PC-9 (cell line): Measurements from ENCODE around the gene USP7. TPM values are rescaled to one million over a fixed set of nuclear protein-coding genes. Genes with fewer than 3 reads are reported as not detected.

Experiments used
- BruUV-seq: library from RNA; stranded (reverse); fragments of 400-500 nt; replicated peaks from 2 replicates; lab custom pipeline; 2021; lab: Mats Ljungman, UMichigan
- CTCF ChIA-PET: fragments of 300-600 bp; sonication (Branson Sonifier 250); formaldehyde crosslinking; loops from one replicate; lab custom pipeline; 2022; ENCODE audit warnings: antibody characterized with exemption; lab: Charles Lee
- POLR2A ChIA-PET: fragments of 300-600 bp; sonication (Branson Sonifier 250); formaldehyde crosslinking; loops from one replicate; lab custom pipeline; 2022; ENCODE audit warnings: antibody characterized with exemption; ENCODE audit not compliant: unreplicated experiment; lab: Charles Lee
- DNase-seq, 2 experiments: peaks; one replicate each; pipeline versions ENCODE4 v3.0.0 to v3.0.0-alpha.2; 2015 to 2022; ENCODE audit warnings: mixed read lengths in 1 of 2
- H2AFZ ChIP-seq: fragments of 200-600 bp; sonication (generic); 2 replicates; pipeline ENCODE4 v1.8.1; 2017; ENCODE audit warnings: antibody characterized with exemption
- H3F3A ChIP-seq: fragments of 200-600 bp; sonication (generic); 2 replicates; pipeline ENCODE4 v1.8.1; 2017; ENCODE audit warnings: antibody characterized with exemption, mild to moderate bottlenecking, low read depth; ENCODE audit not compliant: insufficient read depth
- H3K27ac ChIP-seq: fragments of 200-600 bp; sonication (generic); 2 replicates; pipeline ENCODE4 v1.6.1; 2016; ENCODE audit warnings: mixed run types
- H3K27me3 ChIP-seq: fragments of 200-600 bp; sonication (generic); 2 replicates; pipeline ENCODE4 v1.6.1; 2016; ENCODE audit warnings: low read depth, mixed run types; ENCODE audit not compliant: insufficient read depth
- H3K36me3 ChIP-seq: fragments of 200-600 bp; sonication (generic); 2 replicates; pipeline ENCODE4 v1.6.1; 2016; ENCODE audit warnings: low read depth, mixed run types
- H3K4me1 ChIP-seq: fragments of 200-600 bp; sonication (generic); replicated peaks from 2 replicates; pipeline ENCODE4 v1.6.1; 2016; ENCODE audit warnings: mixed run types; ENCODE audit not compliant: insufficient read depth
- H3K4me2 ChIP-seq: fragments of 200-600 bp; sonication (generic); 2 replicates; pipeline ENCODE4 v1.6.1; 2017; ENCODE audit warnings: mixed run types
- H3K4me3 ChIP-seq: fragments of 200-600 bp; sonication (generic); 2 replicates; pipeline ENCODE4 v1.6.1; 2016; ENCODE audit warnings: mixed run types
- H3K79me2 ChIP-seq: fragments of 200-600 bp; sonication (generic); 2 replicates; pipeline ENCODE4 v1.6.1; 2017; ENCODE audit warnings: low read depth, mixed run types
- H3K9me2 ChIP-seq: fragments of 200-600 bp; sonication (generic); 2 replicates; pipeline ENCODE4 v1.8.1; 2017; ENCODE audit warnings: mild to moderate bottlenecking; ENCODE audit not compliant: insufficient read depth
- H3K9me3 ChIP-seq: fragments of 200-600 bp; sonication (generic); 2 replicates; pipeline ENCODE4 v1.8.1; 2016; ENCODE audit warnings: low read depth; ENCODE audit not compliant: insufficient read depth
- H4K20me1 ChIP-seq: fragments of 200-600 bp; sonication (generic); 2 replicates; pipeline ENCODE4 v1.8.1; 2017; ENCODE audit not compliant: insufficient read depth
- EZH2 ChIP-seq: fragments of 200-600 bp; sonication (generic); IDR thresholded peaks from 2 replicates; pipeline ENCODE4 v1.8.0; 2017; ENCODE audit warnings: antibody characterized with exemption, low read depth
- intact Hi-C: fragments of 100-400 bp; cut with micrococcal nuclease; formaldehyde crosslinking; loops from one replicate; pipeline ENCODE4 v1.10.0; 2022; ENCODE audit not compliant: unreplicated experiment
- total RNA-seq: library from RNA; stranded (reverse); gene quantifications from 2 replicates; pipeline ENCODE4 v1.2.3, GENCODE V29; 2021
- TF ChIP-seq, protein P1 (sequence below): fragments of 200-600 bp; sonication (generic); conservative IDR thresholded peaks from 2 replicates; pipeline ENCODE4 v1.6.1; 2017; ENCODE audit warnings: mixed run types, antibody characterized with exemption, mild to moderate bottlenecking, moderate library complexity

The USP7 gene
- total RNA-seq, 1 experiment from 2014 or later, result 167 TPM

DNA sequence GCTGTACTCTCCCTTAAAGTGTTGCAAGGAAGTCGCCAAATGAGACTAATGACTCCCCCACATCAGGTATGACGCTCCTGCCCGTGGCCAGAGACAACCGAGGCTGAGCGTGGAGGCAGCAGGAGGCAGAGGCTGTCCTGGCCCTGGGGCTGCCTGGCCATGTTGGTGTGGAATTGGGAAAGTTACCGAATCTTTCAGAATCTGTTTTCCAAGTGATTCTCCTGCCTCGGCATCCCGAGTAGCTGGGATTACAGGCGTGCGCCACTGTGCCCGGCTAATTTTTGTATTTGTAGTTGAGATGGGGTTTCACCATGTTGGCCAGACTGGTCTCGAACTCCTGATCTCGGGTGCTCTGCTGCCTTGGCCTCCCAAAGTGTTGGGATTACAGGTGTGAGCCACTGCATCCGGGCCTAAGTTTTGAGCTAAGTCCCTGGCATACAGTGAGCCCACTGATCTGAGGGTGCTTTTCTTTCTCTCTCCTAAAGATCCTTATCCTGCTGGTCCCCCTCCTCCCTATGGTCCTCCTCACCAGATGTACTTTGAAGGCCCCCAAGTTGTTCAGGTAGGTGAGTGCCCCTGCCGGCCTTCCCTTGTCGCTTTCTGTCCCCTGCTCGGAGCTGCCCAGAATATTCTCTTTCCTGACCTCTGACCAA is 80.9 kb downstream of the USP7 start:
- ChIA-PET POLR2A (no interaction called here), CTCF (interaction anchor here (2.6 kb wide), 1 partner anchor 126 kb away, joined by 7 read pairs; no protein-coding TSS in a partner anchor)
- BruUV-seq, result no TSS peak
- DNase-seq, result no peak
- Histone ChIP-seq H3K27ac (no peak overlapping the region), H3K4me1 (peaks cover 39% of the 10 kb centered on the region), H3K79me2 (no peaks in the 10 kb centered on the region), H2AFZ (no peak overlapping the region), H3K9me2 (no peaks in the 10 kb centered on the region), H3K36me3 (no peaks in the 10 kb centered on the region), H3F3A (peaks cover 47% of the 10 kb centered on the region), H3K4me2 (no peak overlapping the region), H3K27me3 (no peaks in the 10 kb centered on the region), H3K9me3 (no peaks in the 10 kb centered on the region), H3K4me3 (no peak overlapping the region), H4K20me1 (peaks cover 4% of the 10 kb centered on the region; the same call in 1 of the 2 replicates)
- intact Hi-C loops, result loop anchor here (5.0 kb wide), 1 partner anchor 206 kb away; no protein-coding TSS in a partner anchor
- TF ChIP-seq, protein P1, sequence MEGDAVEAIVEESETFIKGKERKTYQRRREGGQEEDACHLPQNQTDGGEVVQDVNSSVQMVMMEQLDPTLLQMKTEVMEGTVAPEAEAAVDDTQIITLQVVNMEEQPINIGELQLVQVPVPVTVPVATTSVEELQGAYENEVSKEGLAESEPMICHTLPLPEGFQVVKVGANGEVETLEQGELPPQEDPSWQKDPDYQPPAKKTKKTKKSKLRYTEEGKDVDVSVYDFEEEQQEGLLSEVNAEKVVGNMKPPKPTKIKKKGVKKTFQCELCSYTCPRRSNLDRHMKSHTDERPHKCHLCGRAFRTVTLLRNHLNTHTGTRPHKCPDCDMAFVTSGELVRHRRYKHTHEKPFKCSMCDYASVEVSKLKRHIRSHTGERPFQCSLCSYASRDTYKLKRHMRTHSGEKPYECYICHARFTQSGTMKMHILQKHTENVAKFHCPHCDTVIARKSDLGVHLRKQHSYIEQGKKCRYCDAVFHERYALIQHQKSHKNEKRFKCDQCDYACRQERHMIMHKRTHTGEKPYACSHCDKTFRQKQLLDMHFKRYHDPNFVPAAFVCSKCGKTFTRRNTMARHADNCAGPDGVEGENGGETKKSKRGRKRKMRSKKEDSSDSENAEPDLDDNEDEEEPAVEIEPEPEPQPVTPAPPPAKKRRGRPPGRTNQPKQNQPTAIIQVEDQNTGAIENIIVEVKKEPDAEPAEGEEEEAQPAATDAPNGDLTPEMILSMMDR, result no peak
- TF ChIP-seq EZH2, result no peak

DNA sequence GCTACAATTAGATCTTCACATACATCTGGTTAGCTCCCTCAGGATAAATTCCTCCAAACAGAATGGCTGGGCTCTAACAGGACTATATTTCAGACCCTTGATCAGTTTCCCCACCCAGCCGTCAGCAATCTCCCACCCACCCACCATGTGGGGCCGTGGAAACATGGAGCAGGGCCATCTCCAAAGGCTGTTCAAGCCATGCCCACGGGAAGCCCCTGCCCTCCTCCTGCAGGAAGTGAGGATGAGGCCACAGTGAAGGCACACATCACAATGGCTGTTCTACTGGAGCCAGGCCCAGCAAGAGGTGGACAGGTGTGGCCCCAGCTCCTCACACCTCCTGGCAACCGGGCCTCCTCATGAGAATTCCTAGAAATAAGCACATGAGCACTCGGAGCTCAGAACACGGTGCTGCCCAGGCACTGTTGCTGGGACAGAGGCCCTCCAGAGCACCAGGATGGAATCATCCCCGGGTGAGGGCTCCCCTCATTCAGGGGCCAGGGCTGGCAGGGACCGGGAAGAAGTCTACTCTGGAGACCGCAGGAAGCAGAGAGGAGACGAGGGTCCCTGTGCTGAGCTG is 81.6 kb downstream of the USP7 start, which contains the start of gene LITAFD:
Gene LITAFD (plus strand): TSS at position 311 of the 577 bp plus-strand sequence. CDS start 2,005 bp downstream, outside the sequence.
- Histone ChIP-seq H3K4me1 (peaks cover 44% of the 10 kb centered on the region), H3K9me3 (no peaks in the 10 kb centered on the region), H3K9me2 (no peaks in the 10 kb centered on the region), H3K4me2 (no peak within 1 kb of the TSS), H3K36me3 (no peaks in the 10 kb centered on the region), H3K27me3 (no peaks in the 10 kb centered on the region), H3F3A (peaks cover 48% of the 10 kb centered on the region), H2AFZ (no peak within 1 kb of the TSS), H3K79me2 (no peaks in the 10 kb centered on the region), H3K27ac (no peak within 1 kb of the TSS), H4K20me1 (peaks cover 4% of the 10 kb centered on the region; the same call in 1 of the 2 replicates), H3K4me3 (no peak within 1 kb of the TSS)
- intact Hi-C loops, result loop anchor here (5.0 kb wide), 1 partner anchor 205 kb away; no protein-coding TSS in a partner anchor
- BruUV-seq, result no TSS peak
- TF ChIP-seq EZH2, result no peak
- TF ChIP-seq, protein P1, result no peak
- ChIA-PET CTCF (no interaction called here), POLR2A (no interaction called here)
- no peak for DNase-seq

GRCh38 chr16:8880839-8881510 is 82.7 kb downstream of the USP7 start:
- TF ChIP-seq, protein P1, result no peak
- no peak for TF ChIP-seq EZH2
- H3K4me1 ChIP-seq, result peaks cover 36% of the 10 kb centered on the region
- ChIA-PET CTCF (interaction anchor here (0.6 to 1.1 kb wide), 6 partner anchors 12 to 1441 kb away, joined by 3 to 8 read pairs (median 4); partner anchors contain the start of gene CARHSP1), POLR2A (no interaction called here)
- no peaks in the 10 kb centered on the region for H3K79me2 ChIP-seq
- H3K27me3 ChIP-seq, result no peaks in the 10 kb centered on the region
- no peak overlapping the region for H3K4me3 ChIP-seq
- peaks cover 40% of the 10 kb centered on the region for H3F3A ChIP-seq
- no peaks in the 10 kb centered on the region for H3K36me3 ChIP-seq
- no peak overlapping the region for H3K4me2 ChIP-seq
- H4K20me1 ChIP-seq, result no peaks in the 10 kb centered on the region
- H3K9me3 ChIP-seq, result no peaks in the 10 kb centered on the region
- BruUV-seq, result no TSS peak
- no peak for DNase-seq
- no peaks in the 10 kb centered on the region for H3K9me2 ChIP-seq
- intact Hi-C loops, result loop anchor here (2.0 to 5.0 kb wide), 2 partner anchors 204 to 220 kb away; no protein-coding TSS in a partner anchor
- H2AFZ ChIP-seq, result no peak overlapping the region
- no peak overlapping the region for H3K27ac ChIP-seq
